Inflammatory macrophage treated with lipopolysaccharide for 4 hours (primary cell): Measurements from ENCODE around the gene TMEM190.
"Not testable (repeated sequence)": the region's sequence is repeated elsewhere in the genome, so short reads cannot be mapped to it uniquely, and the experiment has no call there.

Source experiments
- DNase-seq: peaks from one replicate; pipeline ENCODE4 v3.0.0-alpha.2; 2020

Gene TMEM190

DNA sequence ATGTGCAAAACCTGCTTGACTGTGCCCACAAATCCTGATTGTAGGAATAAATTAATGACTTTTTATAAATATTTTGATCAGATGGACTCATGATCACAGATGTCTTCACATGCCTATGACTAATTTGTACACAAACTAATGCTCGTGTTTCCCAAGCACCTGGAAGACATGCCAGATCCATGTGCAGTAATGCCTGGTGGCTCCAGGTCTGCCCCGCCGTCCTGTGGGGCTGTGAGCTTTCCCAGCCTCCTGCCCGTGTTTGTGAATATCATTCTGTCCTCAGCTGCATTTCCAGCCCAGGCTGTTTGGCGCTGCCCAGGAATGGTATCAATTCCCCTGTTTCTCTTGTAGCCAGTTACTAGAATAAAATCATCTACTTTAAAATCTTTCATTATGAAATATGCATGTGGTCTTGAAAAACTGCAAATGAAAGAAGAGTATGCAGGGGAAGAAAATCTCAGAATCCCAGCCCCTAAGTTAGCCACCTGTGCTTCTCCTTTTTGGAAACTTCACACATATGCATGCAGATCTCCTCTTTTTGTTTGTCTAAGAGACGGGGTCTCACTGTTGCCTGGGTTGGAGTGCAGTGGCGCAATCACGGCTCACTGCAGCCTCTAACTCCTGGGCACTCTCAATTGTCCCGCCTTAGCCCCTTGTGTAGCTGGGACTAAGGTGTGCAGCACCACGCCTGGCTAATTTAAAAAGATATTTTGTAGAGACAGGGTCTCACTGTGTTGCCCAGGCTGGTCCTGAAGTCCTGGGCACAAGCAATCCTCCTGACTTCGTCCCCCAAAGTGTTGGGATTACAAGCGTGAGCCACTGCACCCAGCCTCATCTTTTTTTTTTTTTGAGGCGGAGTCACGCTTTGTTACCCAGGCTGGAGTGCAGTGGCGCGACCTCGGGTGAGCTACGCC, 15.3 kb downstream of the TMEM190 start:
- no peak for DNase-seq

DNA sequence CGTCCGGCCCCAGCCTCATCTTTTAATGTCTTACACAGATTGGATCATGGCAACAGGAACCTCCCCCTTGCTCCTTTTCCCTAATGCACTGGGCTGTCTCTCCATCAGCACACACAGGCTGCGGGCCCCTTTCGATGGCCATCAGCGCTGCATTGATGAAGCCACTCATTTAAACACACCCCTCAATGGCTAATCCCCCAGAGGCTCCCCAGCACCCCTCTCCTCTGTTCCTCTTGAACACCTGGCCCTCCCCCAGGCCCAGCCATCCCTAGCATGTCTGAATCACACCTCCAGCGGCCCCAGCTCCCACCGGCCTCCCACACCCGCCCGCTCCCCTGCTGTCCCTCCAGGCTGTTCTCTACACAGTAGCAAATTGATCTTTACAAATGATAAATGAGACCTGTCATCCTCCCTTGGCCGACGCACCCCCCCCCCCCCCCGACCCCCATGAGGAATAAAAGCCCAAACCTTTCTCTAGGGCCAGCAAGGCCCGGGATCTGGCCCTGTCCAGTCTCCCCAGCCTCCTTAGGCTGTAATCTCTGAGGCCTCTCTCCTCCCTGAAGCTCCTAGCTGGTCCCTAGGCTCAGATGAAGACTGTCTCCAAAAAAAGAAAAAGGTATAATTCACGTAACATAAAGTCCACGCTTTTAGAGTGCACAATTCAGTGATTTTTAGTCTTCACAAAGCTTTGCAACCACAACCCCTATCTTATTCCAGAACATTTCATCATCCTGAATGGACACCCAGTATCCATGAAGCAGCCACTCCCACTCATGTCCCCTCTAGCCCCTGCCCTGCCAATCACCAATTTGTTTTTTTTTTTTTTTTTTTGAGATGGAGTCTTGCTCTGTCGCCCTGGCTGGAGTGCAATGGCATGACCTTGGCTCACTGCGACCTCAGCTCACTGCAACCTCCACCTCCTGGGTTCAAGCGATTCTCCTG, 16.5 kb downstream of the TMEM190 start:
- no peak for DNase-seq

DNA sequence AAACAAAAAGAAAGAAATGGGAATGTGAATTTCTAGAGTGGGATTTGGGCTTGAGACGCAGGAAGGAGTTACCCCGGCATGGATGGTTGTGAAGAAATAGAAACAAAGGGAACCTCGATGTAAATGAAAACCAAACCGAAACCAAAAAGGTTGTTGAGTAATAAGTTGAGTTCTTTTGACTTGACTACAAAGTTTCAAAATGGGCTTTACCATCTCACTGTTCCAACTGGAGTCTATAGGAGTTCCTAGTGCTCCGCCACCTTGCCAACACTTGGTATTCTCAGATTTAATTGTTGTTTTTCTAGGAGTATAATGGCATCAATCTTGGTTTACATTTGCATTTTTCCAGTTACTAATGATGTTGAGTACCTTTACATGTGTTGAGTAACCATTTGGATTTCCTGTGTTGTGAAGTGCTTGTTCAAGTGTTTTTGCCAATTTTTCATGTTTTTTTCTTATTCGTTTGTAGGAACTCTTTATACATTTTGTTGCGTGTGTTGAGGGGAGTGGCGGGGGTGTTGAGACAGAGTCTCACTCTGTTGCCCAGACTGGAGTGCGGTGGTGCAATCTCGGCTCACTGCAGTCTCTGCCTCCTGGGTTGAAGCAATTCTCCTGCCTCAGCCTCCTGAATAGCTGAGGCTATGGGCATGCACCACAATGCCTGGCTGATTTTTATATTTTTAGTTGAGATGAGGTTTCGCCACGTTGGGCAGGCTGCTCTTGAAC, 21.7 kb downstream of the TMEM190 start:
- peak; percentile 94 for DNase-seq

DNA sequence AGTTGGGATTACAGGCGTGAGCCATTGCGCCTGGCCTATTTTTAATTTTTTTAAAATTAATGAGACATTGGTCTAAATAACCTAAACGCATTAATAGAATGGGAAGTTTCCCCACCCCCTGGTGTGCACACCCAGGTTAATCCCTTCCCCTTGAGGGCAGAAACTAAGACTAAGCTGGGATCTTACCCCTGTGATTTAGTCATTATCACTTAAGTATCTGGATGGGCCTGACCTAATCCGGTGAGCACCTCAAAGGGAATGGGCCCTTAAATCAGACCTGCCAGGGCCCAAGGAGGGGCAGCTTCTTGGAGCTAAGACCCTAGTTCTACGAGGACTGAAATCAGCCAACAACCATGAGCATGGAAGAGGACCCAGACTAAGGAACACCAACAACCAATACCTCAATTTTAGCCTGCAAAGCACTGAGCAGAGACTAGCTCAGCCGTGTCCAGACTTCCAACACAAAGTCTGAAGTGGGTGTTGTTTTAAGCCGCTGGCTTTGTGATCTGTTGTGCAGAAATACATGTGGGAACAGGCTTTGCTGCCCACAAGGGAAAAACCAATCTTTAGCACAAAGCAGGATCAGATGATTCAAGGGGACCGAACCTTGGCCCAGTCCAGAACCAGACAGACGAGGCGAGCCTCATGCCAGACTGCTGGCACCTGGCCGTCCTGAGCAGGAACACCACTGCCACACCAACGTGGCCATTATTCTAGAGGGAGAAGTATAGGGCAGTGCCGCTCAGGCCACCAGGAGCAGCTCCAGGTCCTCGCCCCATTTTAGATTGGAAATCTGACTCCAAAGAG, 23.9 kb downstream of the TMEM190 start:
- no peak for DNase-seq

DNA sequence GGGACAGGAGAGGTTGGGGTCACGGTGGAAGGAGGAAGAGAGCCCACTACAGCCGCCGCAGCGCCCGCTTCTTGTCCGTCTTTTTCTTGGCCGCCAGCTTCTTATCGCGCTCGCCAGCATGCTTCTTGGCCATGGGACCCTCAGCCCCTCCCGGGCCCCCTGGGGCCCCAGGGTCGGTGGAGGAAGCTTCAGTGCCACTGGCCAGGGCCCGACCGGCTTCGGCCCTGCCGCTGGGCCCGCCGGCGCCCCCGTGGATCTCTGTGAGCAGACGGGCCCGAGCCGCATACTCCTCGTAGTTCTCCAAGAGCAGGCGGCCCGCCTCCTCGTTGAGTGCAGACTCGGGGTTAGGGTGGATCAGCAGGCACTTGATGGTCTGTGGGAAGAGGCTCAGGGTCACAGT, 24.8 kb downstream of the TMEM190 start:
- DNase-seq: not testable (repeated sequence)

DNA sequence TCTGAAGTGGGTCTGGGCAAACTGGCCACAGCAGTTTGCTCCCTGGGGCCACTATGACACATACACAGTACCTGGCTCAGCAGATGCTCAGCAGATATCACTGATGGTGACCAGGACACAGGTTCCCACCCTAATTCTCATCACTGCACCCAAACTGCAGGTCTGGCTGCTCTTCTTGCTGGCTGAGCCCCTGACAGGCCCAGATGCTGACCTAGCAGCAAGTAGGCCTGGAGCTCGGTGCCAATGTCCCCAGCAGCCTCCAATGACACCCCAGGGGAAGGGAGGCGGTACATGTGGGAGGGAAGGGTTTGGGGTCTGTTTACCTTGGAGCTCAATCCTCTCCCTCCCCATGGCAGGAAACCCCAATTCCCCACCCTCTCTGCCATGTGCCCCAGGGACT, 25.9 kb downstream of the TMEM190 start:
- no peak for DNase-seq

DNA sequence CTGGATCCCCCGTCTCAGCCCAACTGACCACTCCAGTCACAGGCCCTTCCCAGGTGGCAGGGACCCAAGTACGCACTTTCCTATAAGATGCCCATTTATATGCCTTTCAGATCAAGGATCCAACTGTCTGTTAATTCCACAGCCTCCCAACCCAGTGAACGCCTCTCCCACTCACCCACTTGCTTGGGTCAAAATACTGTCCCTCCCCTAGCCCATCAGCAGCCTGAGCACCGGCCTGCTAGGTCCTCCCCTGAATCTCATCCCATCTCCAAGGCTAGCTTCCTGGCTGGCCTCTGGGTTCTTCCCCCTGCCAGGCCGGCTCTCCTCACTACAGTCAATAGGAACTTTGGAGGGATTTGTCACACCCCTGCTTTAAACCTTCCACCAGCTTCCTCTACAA, 29.0 kb downstream of the TMEM190 start:
- no peak for DNase-seq

DNA sequence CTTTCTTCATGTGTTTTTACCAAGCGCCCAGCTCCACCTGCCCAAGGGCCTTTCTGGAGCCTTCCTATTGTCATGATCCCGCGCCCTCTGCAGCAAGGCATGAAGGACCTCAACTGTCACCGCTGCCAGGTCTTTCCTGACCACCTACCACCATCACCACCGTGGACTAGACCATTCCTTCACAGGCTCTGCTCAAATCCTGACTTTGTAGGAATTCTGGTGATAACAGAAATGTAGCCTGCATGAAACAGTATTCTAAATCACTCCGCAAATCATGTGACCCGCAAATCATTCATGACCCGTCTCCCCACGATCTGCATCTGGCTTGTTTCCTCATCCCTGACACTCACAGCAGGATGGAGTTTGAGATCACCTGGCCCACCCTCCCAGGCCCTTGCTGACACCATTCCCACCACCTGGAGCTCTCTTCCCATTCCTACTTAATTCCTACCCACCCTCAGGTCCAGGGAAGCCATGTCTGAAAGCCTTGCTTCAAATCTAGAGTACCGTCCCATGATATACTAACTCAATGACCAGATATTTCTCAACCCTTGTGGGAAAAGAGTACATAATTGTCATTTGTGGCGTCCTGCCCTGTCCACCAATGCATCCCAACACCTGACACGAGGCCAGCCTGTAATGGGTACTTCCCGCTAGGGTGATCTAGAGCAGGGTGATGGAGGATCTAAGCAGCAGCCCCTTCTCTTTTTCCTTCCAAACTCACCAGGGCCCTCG, 29.6 kb downstream of the TMEM190 start:
- no peak for DNase-seq

DNA sequence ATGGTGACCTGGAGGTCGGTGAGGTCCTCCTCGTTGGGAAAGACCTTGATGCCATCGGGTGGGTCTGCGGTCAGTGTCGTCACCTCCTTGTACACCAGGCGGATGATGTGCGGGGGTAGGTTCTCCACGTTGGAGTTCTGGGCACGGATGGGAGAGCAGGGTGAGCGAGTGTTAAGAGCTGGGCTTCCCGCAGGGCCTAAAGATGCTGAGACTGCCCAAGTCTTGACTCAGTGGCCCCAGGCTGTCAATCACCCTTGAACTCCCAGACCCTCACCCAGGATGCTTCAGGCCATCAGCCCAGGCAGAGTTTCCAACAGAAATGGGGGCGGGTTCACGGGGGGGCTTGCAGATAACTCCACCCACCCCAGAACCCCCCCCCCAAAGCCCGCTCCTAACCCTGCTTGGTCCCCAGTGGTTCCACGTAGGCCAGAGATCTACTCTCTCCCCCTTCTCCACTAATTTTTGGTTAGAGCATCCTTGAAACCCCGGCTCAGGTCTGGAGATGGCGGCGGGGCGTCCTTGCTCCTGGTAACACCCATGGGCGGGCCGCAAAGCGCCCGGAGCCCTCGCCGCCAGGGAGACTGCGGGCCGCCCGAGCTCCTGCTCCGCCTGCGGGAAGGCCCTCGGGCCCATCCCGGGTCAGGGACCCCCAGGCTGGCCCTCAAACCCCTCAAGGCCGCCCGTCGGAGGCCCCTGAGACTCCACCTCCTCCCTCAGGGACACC, 30.4 kb downstream of the TMEM190 start:
- DNase-seq: peak; percentile 32

DNA sequence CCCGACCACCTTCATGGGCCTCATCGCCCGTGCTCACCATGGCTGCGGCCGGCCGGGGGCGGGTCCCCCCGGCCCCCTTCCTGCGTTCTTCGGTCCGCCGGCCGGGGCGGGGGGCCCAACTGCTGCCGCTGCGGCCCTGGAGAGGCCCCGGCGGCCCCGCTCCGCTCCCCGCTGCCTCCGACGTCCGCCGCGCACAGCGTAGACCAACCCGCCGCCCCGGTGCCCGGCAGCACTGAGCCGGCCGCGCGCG, 30.8 kb downstream of the TMEM190 start, which contains the start of gene UBE2S:
Gene UBE2S, minus strand, starts transcription at position 239 of the 250 bp plus-strand sequence. Its CDS starts 199 bp downstream, at position 40.
- DNase-seq: not testable (repeated sequence)

DNA sequence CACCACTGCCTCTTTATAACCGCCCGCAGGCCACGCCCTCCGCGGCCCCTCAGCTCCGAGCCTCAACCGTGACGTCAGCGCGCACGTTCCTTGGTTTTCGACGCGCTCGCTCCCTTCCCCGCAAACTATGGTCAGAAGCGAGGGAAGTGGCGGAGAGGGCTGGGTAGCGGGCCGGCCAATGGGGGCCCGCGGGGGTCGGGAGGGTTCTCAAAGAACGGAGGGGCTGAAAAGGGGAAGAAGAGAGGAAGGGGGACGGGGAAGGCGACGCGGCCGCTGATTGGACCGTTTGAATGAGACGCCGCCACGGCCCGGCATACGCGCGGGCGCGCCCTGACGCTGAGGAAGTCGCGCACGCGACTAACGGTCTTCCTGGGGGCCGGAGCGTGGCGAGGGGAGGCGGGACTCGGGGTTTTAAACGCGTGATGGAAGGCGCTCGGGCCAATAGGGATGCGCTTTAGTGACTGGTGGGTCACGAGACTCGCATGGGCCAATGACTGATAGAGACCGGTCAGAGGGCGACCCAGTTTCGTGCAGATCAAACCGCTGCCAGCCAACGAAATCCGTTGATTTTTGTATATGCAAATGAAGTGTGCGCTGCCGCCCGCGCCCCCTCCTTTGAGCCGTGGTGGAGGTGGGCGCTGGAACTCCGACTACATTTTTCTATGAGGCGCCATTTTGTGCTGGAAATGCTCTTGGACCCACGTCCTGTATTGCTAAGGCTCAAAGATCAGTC, 31.3 kb downstream of the TMEM190 start:
- peak; percentile 99 for DNase-seq

DNA sequence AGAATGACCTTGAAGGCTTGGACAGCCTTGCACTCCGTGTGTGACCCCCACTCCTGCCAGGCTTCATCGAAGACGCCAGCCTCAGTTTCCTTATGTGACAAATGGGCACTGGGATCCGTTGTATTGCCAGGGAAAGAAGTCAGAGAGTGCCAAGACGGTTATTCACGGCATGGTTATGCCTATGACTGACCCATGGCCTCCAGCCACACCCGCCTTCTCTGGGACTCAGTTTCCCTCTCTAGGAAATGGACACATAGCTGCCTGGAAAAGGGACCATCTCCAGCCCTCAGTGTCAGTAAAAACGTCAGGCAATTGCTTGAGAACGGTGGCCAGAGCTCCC, 31.9 kb downstream of the TMEM190 start:
- no peak for DNase-seq

DNA sequence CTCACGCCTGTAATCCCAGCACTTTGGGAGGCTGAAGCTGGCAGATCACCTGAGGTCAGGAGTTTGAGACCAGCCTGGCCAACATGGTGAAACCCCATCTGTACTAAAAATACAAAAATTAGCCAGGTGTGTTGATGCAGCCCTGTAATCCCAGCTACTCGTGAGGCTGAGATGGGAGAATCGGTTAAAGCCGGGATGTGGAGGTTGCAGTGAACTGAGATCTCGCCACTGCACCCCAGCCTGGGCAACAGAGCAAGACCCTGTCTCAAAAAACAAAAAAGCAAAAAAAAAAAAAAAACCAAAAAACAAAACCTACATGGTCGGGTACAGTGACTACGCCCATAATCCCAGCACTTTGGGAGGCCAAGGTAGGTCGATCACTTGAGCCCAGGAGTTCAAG, 32.6 kb downstream of the TMEM190 start:
- DNase-seq: not testable (repeated sequence)

DNA sequence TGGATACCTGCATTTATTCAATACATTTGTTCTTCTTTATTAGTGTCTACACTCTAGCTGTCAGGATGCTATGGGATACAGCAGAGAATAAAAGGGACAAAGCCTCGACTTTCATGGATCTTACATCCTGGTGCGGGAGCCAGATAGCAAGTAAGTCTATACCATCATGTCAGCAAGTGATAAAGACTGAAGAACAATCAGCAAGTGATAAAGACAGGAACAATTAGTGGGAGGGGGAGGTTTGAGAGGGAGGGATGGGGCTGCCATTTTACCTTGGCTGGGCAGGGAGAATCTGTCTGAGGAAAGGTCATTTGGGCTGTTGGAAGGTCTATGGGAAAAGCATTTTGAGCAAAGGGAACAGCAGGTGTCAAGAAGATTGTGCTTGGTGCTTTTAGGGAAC, 33.5 kb downstream of the TMEM190 start:
- DNase-seq: no peak

DNA sequence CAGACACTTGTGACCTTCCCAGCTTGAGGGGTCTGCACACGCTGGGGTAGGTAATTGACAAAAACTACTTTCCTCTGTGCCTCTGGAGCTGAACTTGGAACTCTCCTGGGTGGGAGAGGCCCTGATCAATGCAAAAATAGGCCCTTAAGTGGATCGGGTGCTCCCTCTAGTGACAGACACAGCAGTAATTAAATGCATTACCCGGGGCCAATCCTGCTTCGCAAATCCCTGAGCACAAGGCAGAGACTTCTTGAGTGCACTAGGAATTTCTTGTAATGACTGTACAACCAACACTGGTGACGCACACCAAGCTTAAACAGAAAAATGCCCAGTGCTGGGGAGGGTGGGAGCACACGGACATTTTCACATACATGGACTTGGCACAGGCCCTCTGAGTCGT, 41.6 kb downstream of the TMEM190 start:
- DNase-seq: peak; percentile 70

DNA sequence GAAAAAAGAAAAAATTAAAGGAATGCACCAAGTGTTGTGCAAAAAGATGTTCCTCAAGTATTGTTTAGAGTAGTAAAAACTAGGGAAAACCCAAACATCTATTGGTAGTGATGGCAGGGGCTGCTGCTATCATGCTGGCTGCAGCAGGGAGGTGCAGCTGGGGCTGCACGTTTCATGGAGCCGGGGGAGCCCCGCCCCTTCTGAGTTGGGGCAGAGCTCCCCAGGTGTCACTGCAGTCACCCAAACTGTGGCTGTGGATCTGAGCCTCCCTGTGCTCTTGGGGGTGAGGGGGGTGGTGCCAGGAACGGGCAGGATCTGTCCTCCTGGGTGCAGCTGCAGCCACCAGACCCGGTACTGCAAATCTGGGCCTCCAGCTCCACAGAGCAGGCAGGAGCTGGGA, 42.5 kb downstream of the TMEM190 start:
- DNase-seq: no peak

DNA sequence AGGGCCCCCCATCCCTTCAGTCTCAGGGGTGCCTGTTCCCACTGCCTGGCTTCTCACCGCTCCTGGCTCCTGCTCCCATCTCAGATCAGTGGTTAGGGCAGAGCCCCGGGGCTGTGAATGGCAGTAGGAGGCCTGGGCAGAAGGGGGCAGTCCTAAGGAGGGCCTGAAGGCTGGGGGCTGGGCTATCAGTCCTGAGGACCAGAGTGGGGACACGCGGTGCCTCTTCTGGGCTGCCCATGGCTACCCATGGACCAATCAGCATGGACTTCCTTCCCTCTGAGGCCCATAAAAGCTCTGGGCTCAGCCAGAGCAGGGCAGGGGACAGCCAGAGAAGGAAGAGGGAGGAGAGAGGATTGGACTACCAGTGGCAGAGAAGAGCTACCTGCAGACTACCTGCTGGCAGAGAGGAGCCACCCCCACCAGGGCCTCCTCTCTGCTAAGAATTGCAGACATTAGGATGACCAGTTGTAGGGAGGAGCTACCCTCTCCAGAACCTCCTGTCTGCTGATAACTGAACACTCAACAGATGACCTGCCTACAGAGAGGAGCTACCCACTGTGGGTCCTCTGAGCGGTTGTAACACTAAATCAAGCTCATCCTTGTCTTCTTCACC, 43.1 kb downstream of the TMEM190 start:
- no peak for DNase-seq

DNA sequence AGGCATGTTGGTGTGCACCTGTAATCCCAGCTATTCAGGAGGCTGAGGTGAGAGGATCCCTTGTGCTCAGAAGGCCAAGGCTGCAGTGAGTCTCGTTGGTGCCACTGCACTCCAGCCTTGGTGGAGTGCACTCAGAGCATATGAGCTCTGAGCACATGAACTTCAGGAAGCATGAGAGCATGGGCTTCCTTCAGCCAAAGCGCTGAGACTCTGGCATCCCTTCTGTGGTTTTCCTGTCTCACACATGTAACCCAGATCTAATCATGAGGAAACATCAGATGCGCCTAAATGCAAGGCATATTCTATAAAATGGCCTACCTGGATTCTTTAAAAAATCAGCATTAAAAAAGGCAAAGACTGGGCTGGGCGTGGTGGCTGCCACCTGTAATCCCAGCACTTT, 44.7 kb downstream of the TMEM190 start:
- not testable (repeated sequence) for DNase-seq

DNA sequence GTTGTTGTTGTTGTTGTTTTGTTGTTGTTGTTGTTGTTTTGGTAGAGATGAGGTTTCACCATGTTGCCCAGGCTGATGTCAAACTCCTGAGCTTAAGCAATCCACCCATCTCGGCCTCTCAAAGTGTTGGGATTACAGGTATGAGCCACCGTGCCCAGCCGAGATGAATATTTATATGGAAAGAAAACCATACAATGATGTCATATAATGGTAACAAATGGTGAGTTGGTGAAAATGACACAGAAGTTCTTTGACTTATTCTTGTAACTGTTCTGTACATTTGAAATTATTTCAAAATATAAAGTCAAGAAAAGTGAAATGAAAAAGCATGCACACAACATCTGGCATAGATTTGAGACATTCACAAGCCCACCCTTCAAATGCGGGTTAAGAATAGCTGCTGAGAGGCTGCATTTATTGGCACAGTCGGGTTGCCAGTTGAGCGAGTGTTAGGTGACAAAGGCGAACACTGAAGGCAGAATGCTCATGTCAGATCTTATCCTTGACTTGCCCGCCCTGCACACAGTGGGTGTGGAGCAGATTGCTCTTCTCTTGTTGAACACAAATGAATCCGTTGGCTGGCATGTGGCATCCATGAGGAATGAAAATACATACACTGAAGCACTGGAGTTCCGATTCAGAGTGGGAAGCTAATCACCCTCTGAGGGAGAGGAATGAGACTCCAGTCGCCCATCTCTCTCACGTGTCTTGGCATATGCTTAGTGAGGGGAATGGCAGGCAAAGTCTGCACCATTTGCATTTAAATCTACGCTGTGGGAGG, 46.8 kb downstream of the TMEM190 start:
- no peak for DNase-seq
